RWPE1 (cell line): ENCODE results near the gene SLC39A11.

Experiments used
- CTCF ChIA-PET: fragments of 350-600 bp; sonication (Branson Sonifier 250); formaldehyde crosslinking; extraction: SDS; loops from one replicate; lab custom pipeline; 2021; lab: Yijun Ruan, JAX
- POLR2A ChIA-PET: fragments of 400-600 bp; formaldehyde crosslinking; extraction: SDS; loops from one replicate; lab custom pipeline; 2020; ENCODE audit warnings: antibody characterized with exemption; ENCODE audit not compliant: low non-redundant PET; lab: Yijun Ruan, JAX
- DNase-seq: peaks from one replicate; pipeline ENCODE4 v3.0.0; 2012; ENCODE audit warnings: low spot score
- H3K27ac ChIP-seq: fragments of 450-650 bp; 2 replicates; pipeline ENCODE4 v1.5.1; 2017
- CTCF ChIP-seq: fragments of 450-650 bp; conservative IDR thresholded peaks from 2 replicates; pipeline ENCODE4 v1.5.1; 2017; ENCODE audit warnings: low read depth, mild to moderate bottlenecking

Gene SLC39A11

GRCh38 chr17:72802726-72803125 is 289.8 kb downstream of the SLC39A11 start:
- no peak overlapping the region for H3K27ac ChIP-seq
- DNase-seq = no peak
- CTCF ChIA-PET = no interaction called here
- POLR2A ChIA-PET = no interaction called here
- TF ChIP-seq CTCF = no peak

GRCh38 chr17:72797142-72797541 is 295.3 kb downstream of the SLC39A11 start:
- H3K27ac ChIP-seq = no peak overlapping the region
- no peak for DNase-seq
- CTCF ChIA-PET = no interaction called here
- POLR2A ChIA-PET = no interaction called here
- no peak for TF ChIP-seq CTCF

- H3K27ac ChIP-seq = no peak overlapping the region
- ChIA-PET POLR2A (no interaction called here), CTCF (no interaction called here)
- no peak for DNase-seq
- no peak for TF ChIP-seq CTCF
These were observed 296.5 kb downstream of the SLC39A11 start for GRCh38 chr17:72795941-72796340.

DNA sequence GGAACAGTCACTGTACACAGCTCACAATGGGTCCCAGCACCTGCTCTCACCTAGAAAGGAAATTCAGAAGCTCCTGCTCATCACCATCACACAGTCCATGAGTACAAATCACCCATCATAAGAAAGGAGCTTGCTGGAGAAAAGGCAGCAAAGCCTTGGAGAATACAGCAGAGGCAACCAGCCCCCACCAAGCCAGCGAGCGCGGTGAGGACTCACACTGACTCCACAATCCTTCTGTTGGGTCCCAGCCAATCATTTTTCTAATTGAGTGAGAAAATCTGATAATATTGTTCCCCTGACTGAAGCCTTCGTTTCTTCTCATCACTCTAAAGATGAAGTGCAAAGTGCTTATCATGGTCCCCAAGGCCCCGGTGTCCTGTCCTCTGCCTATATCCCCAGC is 298.3 kb downstream of the SLC39A11 start:
- CTCF ChIA-PET = interaction anchor here (0.8 kb wide), 1 partner anchor 234 kb away, joined by 4 read pairs; no protein-coding TSS in a partner anchor
- DNase-seq = no peak
- POLR2A ChIA-PET = no interaction called here
- no peak overlapping the region for H3K27ac ChIP-seq
- TF ChIP-seq CTCF = no peak

GRCh38 chr17:72792771-72793170 is 299.7 kb downstream of the SLC39A11 start:
- no peak for TF ChIP-seq CTCF
- H3K27ac ChIP-seq = no peak overlapping the region
- DNase-seq = no peak
- ChIA-PET CTCF (no interaction called here), POLR2A (no interaction called here)

GRCh38 chr17:72790190-72790589 is 302.3 kb downstream of the SLC39A11 start:
- ChIA-PET POLR2A (no interaction called here), CTCF (no interaction called here)
- DNase-seq = no peak
- no peak for TF ChIP-seq CTCF
- H3K27ac ChIP-seq = no peak overlapping the region

- no peak overlapping the region for H3K27ac ChIP-seq
- ChIA-PET POLR2A (no interaction called here), CTCF (no interaction called here)
- TF ChIP-seq CTCF = no peak
- DNase-seq = no peak
These were observed 302.8 kb downstream of the SLC39A11 start for GRCh38 chr17:72789711-72790110.
